GM18861 (cell line): ENCODE results near the gene ARHGAP18.

ENCODE experiments used
- ATAC-seq: cut with Tn5 transposase; IDR thresholded peaks from one replicate; pipeline ENCODE4 v1.9.1; 2021; ENCODE audit not compliant: unreplicated experiment

ARHGAP18 gene

DNA sequence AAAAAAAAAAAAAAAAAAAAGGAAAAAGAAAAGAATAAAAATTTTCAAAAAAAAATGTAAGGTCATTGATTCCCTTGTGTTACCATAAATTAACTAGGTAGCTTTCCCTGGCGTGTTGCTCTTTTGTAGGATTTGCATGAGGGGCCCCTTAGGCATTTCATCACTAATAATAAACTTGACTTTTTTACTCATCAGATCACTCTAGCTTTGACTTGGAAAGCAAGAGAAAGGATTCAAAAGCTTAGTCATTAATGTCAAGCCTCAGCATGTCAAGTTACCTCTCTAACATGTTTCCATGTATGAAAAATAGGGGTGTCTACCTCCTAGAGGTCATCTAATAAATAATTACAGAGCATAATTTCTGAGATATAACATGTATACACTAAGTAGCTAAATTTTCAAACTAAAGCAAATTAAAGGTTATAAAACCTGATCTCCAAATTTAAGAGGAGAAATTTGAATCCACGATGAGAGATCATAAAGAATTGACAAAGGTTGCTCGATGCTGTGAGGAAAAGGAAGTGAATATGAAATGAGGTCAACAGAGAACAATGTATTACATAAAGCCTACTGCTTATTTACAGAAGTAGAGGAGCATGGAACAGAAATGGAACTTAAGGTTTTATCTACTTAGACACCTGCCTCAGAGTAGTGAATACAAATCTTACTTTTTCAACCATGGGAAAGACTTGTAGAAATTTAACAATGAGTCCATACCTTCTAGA lies 86.8 kb downstream of the ARHGAP18 start:
- peak; percentile 70 for ATAC-seq

DNA sequence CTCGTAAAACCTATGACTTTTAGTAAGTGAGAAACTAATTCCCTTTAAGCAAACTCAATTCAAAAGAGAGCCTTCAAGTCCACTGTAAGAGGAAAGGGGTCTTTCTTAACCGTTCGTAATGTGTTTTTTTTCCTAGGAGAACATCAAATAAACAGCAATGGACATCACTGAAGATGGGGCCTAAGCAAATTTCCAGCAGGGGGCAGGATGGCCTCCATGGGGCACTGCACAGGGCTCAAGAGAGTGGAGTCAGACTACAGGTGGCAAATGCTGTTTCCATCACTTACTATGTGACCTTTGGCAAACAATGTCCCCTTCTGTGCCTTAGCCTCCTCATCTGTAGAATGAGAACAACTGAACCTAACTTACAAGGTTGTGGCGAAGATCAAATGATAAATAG lies 88.7 kb downstream of the ARHGAP18 start:
- ATAC-seq: no peak

DNA sequence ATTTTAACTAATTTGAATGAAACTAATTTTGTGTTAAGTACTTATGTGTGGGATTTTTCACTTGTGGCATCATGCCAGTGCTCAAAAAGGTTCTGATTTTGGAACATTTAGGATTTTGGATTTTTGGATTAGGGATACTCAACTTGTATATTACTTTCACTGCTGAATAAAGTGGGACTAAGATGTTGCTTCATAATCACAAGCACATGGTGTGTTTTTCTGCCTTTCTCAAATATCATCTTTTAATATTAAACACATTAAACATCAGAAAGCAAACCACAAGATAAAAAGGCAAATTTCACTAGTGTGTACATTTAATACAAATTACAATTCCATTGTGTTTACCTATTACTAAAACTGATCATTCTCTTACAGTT lies 89.8 kb downstream of the ARHGAP18 start:
- ATAC-seq: no peak

DNA sequence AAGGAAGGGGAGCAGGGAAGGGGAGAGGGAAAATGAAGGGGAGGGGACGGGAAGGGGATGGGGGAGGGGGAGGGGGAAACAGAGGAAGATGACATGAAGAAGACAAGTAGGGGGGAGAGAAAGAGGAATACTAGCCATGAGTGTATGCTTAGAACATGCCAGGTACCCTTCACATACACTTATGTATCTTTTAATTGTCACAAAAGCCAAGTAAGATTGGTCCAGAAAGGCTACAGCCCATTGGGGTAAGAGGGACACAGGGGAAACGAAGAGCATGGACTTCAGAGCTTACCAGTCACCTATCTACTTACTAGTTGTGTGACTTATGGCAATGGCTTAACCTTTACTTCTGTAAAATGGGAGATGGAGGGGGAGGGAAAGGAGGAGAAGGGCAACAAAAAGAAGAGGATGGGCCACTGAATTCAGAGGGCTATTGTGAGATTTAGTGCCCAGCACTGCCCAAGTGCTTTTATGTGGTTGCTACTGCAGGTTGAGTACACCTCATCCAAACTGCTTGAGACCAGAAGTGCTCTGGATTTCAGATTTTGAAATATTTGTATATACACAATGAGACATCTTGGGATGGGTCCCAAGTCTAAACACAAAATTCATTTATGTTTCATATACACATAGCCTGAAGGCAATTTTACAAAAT lies 90.3 kb downstream of the ARHGAP18 start:
- ATAC-seq: no peak

DNA sequence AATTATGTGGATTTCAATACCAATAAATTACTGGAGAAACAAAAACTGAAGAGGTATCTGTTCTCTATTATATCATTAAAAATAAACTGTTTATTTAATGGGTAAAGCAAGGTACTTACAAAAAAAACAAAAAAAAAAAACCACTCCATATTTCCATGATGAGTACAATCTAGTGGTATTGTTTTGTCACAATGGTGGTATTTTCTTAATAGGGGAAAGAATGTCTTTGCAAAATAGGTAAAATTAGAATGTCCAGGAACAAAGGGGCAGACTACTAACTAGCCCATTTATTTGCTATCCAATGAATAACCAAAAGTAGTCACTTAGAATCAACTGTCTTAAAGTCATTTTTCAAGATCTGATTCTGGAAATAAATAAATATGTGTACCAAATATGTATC lies 92.0 kb downstream of the ARHGAP18 start:
- ATAC-seq: no peak

DNA sequence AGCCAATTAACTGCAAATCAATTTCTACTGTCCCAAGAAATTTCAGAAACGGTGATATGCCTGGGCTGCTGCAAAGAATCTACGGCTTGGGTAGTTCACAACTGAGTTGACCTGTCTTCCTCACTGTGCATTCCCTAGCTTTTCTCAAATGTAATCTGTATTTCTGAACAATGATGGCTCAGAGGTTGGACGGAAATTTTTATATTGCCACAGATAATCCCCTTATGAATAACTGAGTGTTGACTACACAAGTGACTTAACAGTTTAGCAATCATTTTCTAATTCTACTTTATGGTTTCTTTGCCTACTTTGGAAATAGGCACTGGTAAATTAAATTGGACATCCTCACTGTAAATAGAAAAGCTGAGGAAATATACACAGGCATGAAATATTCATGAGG lies 94.5 kb downstream of the ARHGAP18 start:
- ATAC-seq: no peak

DNA sequence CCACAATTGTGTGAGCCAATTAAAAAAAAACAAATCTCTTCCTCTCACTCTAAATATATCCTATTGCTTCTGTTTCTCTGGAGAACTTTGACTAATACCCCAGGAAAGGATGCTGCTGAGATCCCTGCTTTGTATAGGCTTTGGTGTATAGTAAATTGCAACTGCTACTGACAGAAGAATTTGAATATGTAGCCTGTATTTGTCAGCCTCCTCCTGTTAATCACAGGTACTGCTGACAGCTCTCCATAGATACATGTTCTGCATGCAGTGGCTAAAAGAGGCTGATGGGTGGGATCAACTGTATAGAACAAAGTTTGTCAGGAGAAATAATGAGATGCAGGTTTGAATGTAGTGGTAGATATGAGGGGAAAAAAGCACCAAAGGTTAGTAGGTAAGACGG lies 95.0 kb downstream of the ARHGAP18 start:
- ATAC-seq: no peak

DNA sequence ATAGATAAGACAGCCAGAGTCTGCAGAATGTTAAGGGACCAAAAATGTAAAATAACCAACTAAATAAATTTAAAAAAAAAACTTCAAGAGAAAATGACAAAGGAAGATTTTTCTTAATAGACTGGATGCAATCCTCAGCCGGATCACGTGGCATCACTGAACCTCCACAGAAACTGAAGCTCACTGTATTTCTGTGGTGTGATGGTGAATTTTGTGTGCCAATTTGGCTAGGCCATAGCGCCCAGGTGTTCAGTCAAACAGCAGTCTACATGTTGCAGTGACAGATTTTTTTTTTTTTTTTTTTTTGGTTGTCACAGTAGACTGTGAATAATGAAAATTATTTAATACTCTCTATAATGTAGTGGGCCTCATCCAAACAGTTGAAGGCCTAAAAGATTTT lies 95.5 kb downstream of the ARHGAP18 start:
- ATAC-seq: no peak

DNA sequence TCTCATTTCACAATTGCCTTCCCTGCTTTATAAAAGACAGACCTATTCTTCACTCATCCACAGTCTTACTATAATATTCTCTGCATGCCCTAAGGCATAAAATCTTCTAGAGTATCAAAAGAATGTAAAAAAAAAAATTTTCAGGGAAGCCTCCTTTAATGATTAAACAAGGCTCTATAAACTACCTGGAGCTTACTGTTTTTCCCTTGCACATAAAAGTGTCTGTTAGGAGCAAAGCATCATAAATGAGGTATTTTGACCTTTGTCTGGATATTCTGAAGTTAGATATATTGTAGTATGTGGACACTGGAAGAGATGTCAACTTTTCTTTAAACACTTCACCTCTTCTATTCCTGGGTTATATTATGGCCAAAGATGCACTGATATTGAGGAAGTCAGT lies 97.5 kb downstream of the ARHGAP18 start:
- ATAC-seq: no peak

DNA sequence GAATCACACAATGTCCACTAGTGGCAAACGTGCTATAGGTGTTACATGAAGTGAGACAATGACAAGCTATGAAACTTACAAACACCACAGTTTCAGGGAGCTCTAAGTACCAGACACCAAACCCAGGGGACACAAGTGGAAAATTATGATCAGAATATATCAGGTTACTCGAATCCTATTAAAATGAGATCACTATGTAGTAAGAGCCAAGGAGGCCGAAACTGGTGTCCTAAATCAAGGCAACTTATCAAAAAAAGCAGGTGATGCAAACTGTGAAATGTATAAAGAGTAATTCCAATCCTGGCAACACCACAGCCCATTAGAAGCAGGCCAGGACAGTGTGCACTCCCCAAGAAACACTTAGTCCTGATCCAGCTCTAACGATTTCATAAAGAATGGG lies 100.3 kb downstream of the ARHGAP18 start:
- no peak for ATAC-seq

DNA sequence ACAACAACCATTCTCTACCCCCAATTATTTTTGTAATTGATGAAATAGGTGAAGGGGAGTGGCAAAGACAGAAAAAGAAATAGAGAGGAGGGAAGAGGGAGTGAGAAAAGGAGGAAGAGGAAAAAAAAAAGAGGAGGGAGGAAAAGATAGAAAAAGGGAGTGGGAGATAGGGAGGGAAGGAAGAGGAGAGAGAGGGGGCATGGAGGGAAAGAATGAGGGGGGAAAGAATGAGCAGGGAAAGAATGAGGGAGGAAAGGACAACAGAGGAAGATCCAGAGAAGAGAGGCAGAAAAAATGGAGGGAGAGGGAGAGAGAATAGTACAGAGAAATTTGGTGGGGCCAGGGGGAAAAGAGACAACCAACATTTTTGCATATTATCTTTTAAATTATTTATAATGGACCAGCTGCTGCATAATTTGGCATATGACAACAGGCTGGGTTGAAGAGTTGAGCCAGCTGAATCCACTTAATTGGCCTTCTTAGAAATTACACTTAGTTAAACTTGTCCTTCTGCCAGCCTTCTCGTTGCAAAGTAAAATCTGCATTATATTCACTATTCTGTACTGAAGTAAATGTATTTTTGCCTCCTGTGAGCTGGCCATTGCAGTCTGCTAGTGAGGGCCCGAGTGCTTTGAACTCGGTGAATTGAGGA lies 101.0 kb downstream of the ARHGAP18 start:
- no peak for ATAC-seq

DNA sequence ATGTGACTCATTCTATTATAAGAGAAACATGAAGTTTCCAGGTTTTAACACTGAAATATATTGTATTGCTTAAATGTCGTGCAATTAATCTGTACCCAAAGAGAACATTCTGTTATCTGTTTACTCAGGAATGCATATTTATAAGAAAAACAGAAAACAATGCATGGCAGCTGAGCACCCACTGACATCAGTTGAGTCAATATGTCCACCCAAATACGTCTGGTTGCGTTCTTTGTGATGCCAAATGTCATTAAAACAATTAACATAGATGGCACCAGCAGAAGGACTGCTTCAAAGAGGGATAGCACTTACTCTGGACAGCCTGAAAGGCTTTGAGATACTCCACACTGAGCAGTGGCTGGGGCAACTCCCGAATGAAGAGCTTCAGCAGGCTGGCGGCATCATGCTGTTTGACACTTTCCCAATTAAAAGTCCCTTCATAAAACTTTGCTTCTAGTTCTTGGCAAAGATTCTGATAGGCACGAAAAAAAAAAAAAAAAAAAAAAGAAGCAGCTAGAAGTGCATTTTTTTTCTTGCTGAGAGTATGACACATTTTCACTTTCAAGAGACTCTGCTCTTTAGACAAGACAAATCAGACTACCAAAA lies 102.3 kb downstream of the ARHGAP18 start:
- ATAC-seq: no peak

DNA sequence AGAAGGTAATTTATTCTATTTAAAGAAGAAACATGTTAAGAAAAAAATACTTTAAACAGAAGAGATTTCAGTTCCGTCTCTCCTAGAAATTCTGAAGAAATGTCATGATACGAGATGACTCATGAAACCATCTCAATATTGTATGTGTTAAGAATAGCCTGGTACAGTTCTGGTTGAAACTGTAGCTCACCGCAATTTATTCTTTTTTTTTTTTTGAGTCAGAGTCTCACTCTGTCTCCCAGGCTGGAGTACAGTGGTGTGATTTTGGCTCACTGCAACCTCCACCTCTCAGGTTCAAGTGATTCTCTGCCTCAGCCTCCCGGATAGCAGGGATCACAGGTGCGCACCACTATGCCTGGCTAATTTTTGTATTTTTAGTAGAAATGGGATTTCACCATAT lies 103.3 kb downstream of the ARHGAP18 start:
- peak; percentile 64 for ATAC-seq

DNA sequence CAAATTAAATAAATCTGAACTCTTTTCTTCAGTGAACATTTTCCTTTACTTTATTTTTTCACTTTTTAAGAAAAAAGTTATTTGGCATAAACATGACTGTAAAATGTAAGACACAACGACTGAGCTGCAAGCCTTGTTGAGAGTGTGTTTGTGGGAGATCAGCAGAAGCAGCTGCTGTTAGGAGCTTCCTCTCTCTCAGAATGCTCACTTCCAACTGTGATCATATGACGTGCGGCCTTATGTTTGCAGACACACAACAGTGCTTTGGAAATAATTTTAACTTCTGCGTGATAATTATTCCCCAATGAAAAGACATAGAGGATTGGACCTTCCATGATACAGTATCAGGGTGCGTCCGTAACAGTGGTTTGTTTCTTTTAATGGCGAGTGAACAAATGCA lies 104.0 kb downstream of the ARHGAP18 start:
- no peak for ATAC-seq

DNA sequence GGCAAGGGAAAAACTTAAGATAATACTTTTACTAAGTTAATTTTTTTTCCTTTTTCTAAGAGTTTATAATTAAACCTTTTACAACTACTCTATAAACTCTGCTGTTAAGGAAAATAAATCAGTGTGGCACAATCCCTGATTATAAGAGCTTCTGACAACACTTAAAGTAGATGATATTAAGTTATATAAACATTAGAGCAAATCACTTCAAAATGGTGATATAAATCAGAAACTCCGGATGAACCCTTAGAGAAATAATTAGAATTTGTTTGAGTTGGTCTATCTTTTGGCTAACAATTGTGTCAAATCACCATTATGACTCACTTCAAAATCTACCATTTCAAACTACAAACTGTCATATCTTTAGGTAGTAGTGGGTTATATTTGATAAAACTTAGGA lies 104.9 kb downstream of the ARHGAP18 start:
- no peak for ATAC-seq

DNA sequence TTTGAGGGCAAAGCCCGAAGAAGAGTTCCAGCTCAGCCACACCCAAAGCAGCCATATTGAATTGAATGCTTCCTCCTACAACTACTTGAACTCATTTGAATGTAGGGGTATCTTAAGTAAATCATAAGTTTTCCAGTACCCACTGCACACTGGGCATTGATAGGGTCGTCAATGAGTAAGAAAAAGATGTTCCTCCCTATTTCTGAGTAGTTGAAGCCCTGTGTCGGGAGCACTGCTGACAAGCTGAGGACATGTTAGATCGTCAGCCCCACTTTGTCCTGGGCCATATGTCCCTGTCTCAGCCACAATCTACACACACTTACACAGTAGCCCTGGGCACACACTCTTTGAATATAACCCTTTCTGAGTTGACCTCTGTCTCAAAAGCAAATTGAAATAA lies 105.7 kb downstream of the ARHGAP18 start:
- no peak for ATAC-seq

DNA sequence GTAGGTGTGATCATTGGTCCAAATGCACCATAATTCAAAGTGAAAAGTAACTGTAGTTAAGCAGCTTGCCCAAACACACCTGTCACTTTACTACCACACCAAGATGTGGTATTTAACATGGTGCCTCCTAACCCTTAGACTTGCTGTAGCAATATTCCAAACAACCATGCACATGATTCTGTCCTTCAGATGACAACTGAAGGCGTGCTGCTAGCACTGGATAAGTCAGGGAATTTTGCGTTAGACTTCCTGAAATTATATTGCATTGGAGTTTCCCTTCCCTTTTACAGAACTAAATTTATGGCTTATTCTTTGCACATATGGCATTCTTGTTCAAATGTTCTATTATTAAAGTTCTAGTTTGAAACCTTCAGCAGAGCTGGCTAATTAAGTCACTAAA lies 106.2 kb downstream of the ARHGAP18 start:
- ATAC-seq: no peak

DNA sequence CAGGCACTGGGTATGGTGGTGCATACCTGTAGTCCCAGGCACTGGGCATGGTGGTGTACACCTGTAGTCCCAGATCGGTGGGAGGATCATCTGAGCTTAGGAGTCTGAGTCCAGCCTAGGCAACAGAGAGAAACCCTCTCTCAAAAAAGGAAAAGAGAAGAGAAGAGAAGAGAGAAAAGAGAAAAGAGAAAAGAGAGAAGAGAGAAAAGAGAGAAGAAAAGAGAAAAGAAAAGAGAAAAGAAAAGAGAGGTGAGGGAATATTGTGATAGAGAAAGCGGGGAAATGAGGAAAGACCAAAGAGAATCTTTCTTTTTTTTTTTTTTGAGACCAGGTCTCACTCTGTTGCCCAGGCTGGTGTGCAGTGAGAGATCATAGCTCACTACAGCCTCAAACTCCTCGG lies 108.7 kb downstream of the ARHGAP18 start:
- no peak for ATAC-seq

DNA sequence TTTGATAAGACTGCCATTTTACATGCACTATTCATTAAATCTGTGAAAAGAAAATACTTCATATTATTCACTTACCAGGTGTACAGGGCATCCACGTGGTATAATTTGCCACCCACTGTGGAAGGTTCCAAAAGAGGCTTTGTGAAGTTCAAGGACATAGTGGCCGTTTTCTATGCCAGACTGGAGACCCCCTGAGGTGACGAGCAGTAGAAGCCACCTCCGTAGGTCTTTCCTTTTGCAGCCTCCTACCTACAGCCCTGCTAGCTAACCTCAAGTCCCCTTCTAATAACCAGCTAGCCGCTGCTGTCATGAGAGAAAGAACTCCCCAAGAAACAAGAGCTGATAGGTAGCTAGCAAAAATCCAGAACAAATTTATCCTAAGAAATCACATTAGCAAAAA lies 110.5 kb downstream of the ARHGAP18 start:
- no peak for ATAC-seq

DNA sequence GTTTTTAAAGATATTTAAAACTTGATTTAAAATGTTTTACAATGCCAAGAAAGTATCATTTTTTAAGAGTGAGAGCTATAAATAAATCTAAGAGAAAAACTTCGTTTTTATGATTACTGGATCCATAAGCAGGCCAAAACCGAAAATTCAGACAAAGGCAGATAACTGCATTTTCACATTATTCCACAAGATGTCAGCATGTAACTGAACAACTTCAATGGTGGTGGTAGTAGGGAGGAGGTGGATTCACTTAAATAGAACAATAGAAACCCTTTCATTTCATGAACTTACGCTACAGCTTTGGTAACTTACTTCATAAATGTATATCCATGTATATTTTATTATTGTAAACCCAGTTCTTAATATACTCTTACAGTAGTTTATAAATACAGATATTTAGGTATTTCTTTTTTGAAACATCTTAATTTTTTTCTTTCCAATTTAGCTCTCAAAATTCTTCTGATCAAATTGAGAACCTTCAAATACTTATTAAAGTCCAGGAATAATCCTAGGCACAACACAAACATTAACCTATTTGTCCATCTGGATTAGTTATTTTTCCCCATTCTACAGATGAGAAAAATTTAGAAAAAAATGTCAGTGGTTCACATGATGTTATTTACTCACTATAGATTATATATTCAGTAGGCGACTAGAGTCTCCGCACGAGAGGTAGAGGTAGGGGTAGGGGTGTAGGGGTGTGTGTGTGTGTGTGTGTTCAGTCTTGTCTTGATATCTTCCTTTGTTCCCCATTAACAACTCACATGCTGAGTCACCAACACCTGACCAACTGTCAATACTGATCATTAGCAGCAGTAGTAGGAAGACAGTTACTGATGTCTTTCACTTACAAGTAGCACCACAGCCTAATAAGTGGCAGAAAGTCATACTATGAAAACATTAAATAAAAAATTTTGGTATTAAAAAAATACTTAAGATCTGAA lies 111.5 kb downstream of the ARHGAP18 start:
- peak; percentile 60 for ATAC-seq
